Endothelial cell of umbilical vein (primary cell): ENCODE data around the gene CMTM6. TPM values are rescaled to one million over a fixed set of nuclear protein-coding genes. Genes with fewer than 3 reads are reported as not detected.

Experiments
- BruUV-seq: library from RNA; stranded (reverse); fragments of 400-500 nt; replicated peaks from 2 replicates; lab custom pipeline; 2021; lab: Mats Ljungman, UMichigan
- CTCF ChIA-PET: fragments of 300-600, 350-600 bp; sonication (Branson Sonifier 250); formaldehyde crosslinking; loops from one replicate; lab custom pipeline; 2021; ENCODE audit warnings: antibody characterized with exemption, inconsistent platforms; lab: Charles Lee
- POLR2A ChIA-PET: fragments of 300-600, 350-600 bp; sonication (Branson Sonifier 250); formaldehyde crosslinking; loops from one replicate; lab custom pipeline; 2021; ENCODE audit warnings: antibody characterized with exemption, inconsistent platforms; lab: Charles Lee
- DNase-seq: peaks from one replicate; pipeline ENCODE4 v3.0.0-alpha.2; 2011; ENCODE audit warnings: low read depth, low spot score
- FAIRE-seq: peaks from 2 replicates; lab custom pipeline; 2011; peaks lifted over from hg19 to GRCh38; lab: Jason Lieb, UNC
- H2AFZ ChIP-seq: 2 replicates; pipeline ENCODE4 v1.6.0; 2012; ENCODE audit warnings: low read depth, low read length, control low read depth, inconsistent platforms
- H3K27ac ChIP-seq: 2 replicates; pipeline ENCODE4 v1.5.1; 2011; ENCODE audit warnings: low read depth, mild to moderate bottlenecking, control low read depth, low read length, moderate library complexity; ENCODE audit not compliant: insufficient read depth
- H3K27me3 ChIP-seq, 2 experiments: 2 replicates each; pipeline versions ENCODE4 v1.6.0 to v1.6.1; 2011; ENCODE audit warnings: low read length in 2 of 2, mixed read lengths in 1 of 2; ENCODE audit not compliant: control insufficient read depth in 2 of 2, insufficient read depth in 2 of 2
- H3K36me3 ChIP-seq, 2 experiments: 2 replicates in 1 of 2; 3 replicates in 1 of 2; pipeline ENCODE4 v1.5.1; 2011; ENCODE audit warnings: low read length in 2 of 2, mild to moderate bottlenecking in 1 of 2, moderate library complexity in 1 of 2; ENCODE audit not compliant: control insufficient read depth in 2 of 2, insufficient read depth in 2 of 2; ENCODE audit errors: extremely low read depth in 1 of 2
- H3K4me1 ChIP-seq: 3 replicates; pipeline ENCODE4 v1.5.1; 2011; ENCODE audit warnings: mild to moderate bottlenecking, low read length; ENCODE audit not compliant: control insufficient read depth, insufficient read depth; ENCODE audit errors: extremely low read depth
- H3K4me2 ChIP-seq: 2 replicates; pipeline ENCODE4 v1.6.1; 2011; ENCODE audit warnings: low read length, control low read depth, mixed read lengths; ENCODE audit not compliant: insufficient read depth
- H3K4me3 ChIP-seq, 3 experiments: fragments of 200-600 bp in 1 of 3; sonication (generic), shearing (Covaris generic) in 1 of 3; replicated peaks in 1 of 3; 2 replicates each; pipeline ENCODE4 v1.5.1; 2011 to 2016; ENCODE audit warnings: control low read depth in 3 of 3, low read length in 3 of 3, mild to moderate bottlenecking in 2 of 3, inconsistent platforms in 1 of 3, low read depth in 1 of 3, moderate library complexity in 1 of 3; ENCODE audit not compliant: insufficient read depth in 1 of 3
- H3K79me2 ChIP-seq: 2 replicates; pipeline ENCODE4 v1.6.0; 2012; ENCODE audit warnings: low read length, inconsistent platforms; ENCODE audit not compliant: control insufficient read depth, insufficient read depth
- H3K9ac ChIP-seq: replicated peaks from 2 replicates; pipeline ENCODE3; 2011; ENCODE audit warnings: low read length, control low read depth; ENCODE audit not compliant: insufficient read depth; ENCODE audit errors: extremely low read depth
- H3K9me1 ChIP-seq: replicated peaks from 3 replicates; pipeline ENCODE4 v1.6.0; 2011; ENCODE audit warnings: mild to moderate bottlenecking, low read length; ENCODE audit not compliant: control insufficient read depth, insufficient read depth; ENCODE audit errors: extremely low read depth
- H3K9me3 ChIP-seq: replicated peaks from 2 replicates; pipeline ENCODE4 v1.5.1; 2012; ENCODE audit warnings: low read length, inconsistent platforms; ENCODE audit not compliant: control insufficient read depth, insufficient read depth
- H4K20me1 ChIP-seq: replicated peaks from 2 replicates; pipeline ENCODE3; 2011; ENCODE audit warnings: mild to moderate bottlenecking, low read length; ENCODE audit not compliant: control insufficient read depth, insufficient read depth; ENCODE audit errors: extremely low read depth
- EZH2 ChIP-seq: IDR thresholded peaks from 2 replicates; pipeline ENCODE4 v1.6.1; 2012; ENCODE audit warnings: borderline replicate concordance, low read depth, mild to moderate bottlenecking, moderate library complexity, low read length, inconsistent platforms; ENCODE audit not compliant: severe bottlenecking
- FOS ChIP-seq: IDR thresholded peaks from 2 replicates; pipeline ENCODE4 v1.6.1; 2011; ENCODE audit warnings: mild to moderate bottlenecking, low read length, moderate library complexity, borderline replicate concordance; ENCODE audit not compliant: insufficient read depth
- GATA2 ChIP-seq: IDR thresholded peaks from 2 replicates; pipeline ENCODE4 v1.7.0; 2011; ENCODE audit warnings: low read depth, mild to moderate bottlenecking, moderate library complexity, mixed read lengths, low read length; ENCODE audit not compliant: insufficient read length, insufficient read depth
- JUN ChIP-seq: IDR thresholded peaks from 2 replicates; pipeline ENCODE4 v1.6.1; 2011; ENCODE audit warnings: borderline replicate concordance, low read depth; ENCODE audit not compliant: insufficient read length, insufficient read depth
- MYC ChIP-seq: IDR thresholded peaks from one replicate; pipeline ENCODE4 v1.6.1; 2011; ENCODE audit warnings: mild to moderate bottlenecking, low read depth, low read length
- POLR2A ChIP-seq: IDR thresholded peaks from 2 replicates; pipeline ENCODE4 v1.6.1; 2012; ENCODE audit warnings: low read depth, mild to moderate bottlenecking, control low read depth, low read length
- POLR2AphosphoS5 ChIP-seq: IDR thresholded peaks from 2 replicates; pipeline ENCODE4 v1.6.1; 2012; ENCODE audit warnings: low read depth, mild to moderate bottlenecking, control low read depth, low read length, moderate library complexity; ENCODE audit not compliant: insufficient read depth
- dilution Hi-C: fragments of 300-500 bp; cut with MboI; formaldehyde crosslinking; loops from one replicate; pipeline ENCODE4 v1.15.0; 2019; ENCODE audit warnings: low sequenced_read_pairs; ENCODE audit not compliant: extremely low pct_ligation_motif_present
- intact Hi-C: fragments of 100-400 bp; cut with micrococcal nuclease; formaldehyde crosslinking; loops from one replicate; pipeline ENCODE4 v1.10.0; 2022
- polyA plus RNA-seq, 4 experiments: library from polyadenylated mRNA; depleted of rRNA in 3 of 4; stranded (reverse) in 3 of 4; unstranded in 1 of 4; fragments of >200 nt; gene quantifications; 2 replicates each; pipeline versions ENCODE4 v1.2.1 to v1.2.3, GENCODE V29; 2011 to 2012; ENCODE audit warnings: missing spikeins in 1 of 4
- total RNA-seq: library from RNA; stranded (reverse); gene quantifications from 2 replicates; pipeline ENCODE4 v1.2.3, GENCODE V29; 2021
- TF ChIP-seq, protein P1 (sequence below): IDR thresholded peaks from 2 replicates; pipeline ENCODE4 v1.6.1; 2011; ENCODE audit not compliant: insufficient read depth, insufficient read length
- TF ChIP-seq, protein P2 (sequence below), 2 donors: IDR thresholded peaks; 1 replicate in 1 of 2; 2 replicates in 1 of 2; pipeline ENCODE4 v1.5.1; 2011; ENCODE audit warnings: low read length in 2 of 2, mild to moderate bottlenecking in 2 of 2, moderate library complexity in 2 of 2, control low read depth in 1 of 2, inconsistent platforms in 1 of 2, low read depth in 1 of 2; ENCODE audit not compliant: insufficient read depth in 1 of 2; ENCODE audit errors: extremely low read depth in 1 of 2

Gene CMTM6
- total and polyA plus RNA-seq, 2 donors (not counting 3 experiments of a cell fraction or from before 2014, with no cell fraction given): 38.0 to 56.3 TPM

- Histone ChIP-seq H3K36me3 (peaks cover 3% of the 10 kb centered on the region in 2 experiments), H3K4me2 (no peak overlapping the region), H3K4me3 (no peak overlapping the region), H3K79me2 (no peaks in the 10 kb centered on the region), H3K27ac (no peak overlapping the region), H2AFZ (no peak overlapping the region), H3K9me1 (no peaks in the 10 kb centered on the region), H3K9ac (no peak overlapping the region), H3K9me3 (no peaks in the 10 kb centered on the region), H4K20me1 (no peaks in the 10 kb centered on the region), H3K4me1 (peaks cover 4% of the 10 kb centered on the region), H3K27me3 (no peaks in the 10 kb centered on the region)
- no peak for DNase-seq
- intact Hi-C loops: no loop called here
- BruUV-seq: no TSS peak
- FAIRE-seq: no peak
- TF ChIP-seq MYC (no peak), JUN (no peak), POLR2AphosphoS5 (no peak), FOS (no peak), EZH2 (no peak), POLR2A (no peak)
- TF ChIP-seq, protein P1, sequence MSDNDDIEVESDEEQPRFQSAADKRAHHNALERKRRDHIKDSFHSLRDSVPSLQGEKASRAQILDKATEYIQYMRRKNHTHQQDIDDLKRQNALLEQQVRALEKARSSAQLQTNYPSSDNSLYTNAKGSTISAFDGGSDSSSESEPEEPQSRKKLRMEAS: no peak
- dilution Hi-C loops: no loop called here
- CTCF ChIA-PET: interaction anchor here (1.3 to 1.5 kb wide), 3 partner anchors 12 to 110 kb away, joined by 3 to 5 read pairs (median 4); no protein-coding TSS in a partner anchor
- POLR2A ChIA-PET: no interaction called here
Observed at GRCh38 chr3:32484436-32484835, 18.2 kb downstream of the CMTM6 start.

DNA sequence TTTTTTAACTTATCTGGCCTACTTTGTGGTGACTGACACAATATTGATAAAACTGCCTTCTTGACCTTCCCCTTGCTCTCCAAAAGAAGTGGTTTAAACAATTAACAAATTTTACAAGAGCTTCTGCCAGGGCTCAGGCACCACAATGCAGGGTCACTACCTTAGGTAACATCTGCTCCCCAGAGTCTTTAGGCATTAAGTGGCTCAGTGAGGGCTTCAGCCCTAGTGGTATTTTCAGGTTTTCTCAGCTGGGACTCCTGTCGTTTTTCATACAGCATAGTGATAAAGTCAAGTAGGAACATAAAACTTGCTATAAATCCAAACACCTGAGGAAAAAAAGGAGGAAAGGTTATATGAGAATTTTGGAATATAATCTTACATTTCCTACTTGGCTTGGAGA, 18.9 kb downstream of the CMTM6 start:
- H3K27me3 ChIP-seq: no peaks in the 10 kb centered on the region

More for the DNA sequence above, 18.9 kb downstream of the CMTM6 start:
- POLR2A ChIA-PET: no interaction called here
- Histone ChIP-seq H3K27ac (no peak overlapping the region), H3K4me1 (peaks cover 4% of the 10 kb centered on the region), H3K79me2 (no peaks in the 10 kb centered on the region), H4K20me1 (no peaks in the 10 kb centered on the region), H3K9ac (no peak overlapping the region), H3K9me3 (no peaks in the 10 kb centered on the region), H2AFZ (no peak overlapping the region), H3K36me3 (peaks cover 3% of the 10 kb centered on the region in 2 experiments), H3K9me1 (no peaks in the 10 kb centered on the region), H3K4me3 (no peak overlapping the region), H3K4me2 (no peak overlapping the region)
- no TSS peak for BruUV-seq
- no peak for TF ChIP-seq MYC
- TF ChIP-seq JUN: no peak
- no peak for TF ChIP-seq EZH2
- TF ChIP-seq GATA2: no peak
- TF ChIP-seq, protein P2, sequence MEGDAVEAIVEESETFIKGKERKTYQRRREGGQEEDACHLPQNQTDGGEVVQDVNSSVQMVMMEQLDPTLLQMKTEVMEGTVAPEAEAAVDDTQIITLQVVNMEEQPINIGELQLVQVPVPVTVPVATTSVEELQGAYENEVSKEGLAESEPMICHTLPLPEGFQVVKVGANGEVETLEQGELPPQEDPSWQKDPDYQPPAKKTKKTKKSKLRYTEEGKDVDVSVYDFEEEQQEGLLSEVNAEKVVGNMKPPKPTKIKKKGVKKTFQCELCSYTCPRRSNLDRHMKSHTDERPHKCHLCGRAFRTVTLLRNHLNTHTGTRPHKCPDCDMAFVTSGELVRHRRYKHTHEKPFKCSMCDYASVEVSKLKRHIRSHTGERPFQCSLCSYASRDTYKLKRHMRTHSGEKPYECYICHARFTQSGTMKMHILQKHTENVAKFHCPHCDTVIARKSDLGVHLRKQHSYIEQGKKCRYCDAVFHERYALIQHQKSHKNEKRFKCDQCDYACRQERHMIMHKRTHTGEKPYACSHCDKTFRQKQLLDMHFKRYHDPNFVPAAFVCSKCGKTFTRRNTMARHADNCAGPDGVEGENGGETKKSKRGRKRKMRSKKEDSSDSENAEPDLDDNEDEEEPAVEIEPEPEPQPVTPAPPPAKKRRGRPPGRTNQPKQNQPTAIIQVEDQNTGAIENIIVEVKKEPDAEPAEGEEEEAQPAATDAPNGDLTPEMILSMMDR (IDR thresholded peaks at IDR 0.05; ENCODE audit: extremely low read depth in 1 of 2, insufficient read depth in 1 of 2, low read depth in 1 of 2, low read length in 2 of 2): no peak
- TF ChIP-seq POLR2AphosphoS5: no peak
- no peak for TF ChIP-seq FOS
- no peak for TF ChIP-seq POLR2A
- intact Hi-C loops (no loop called here), dilution Hi-C loops (no loop called here)
- FAIRE-seq: no peak
- CTCF ChIA-PET: interaction anchor here (0.8 to 1.2 kb wide), 3 partner anchors 9 to 107 kb away, joined by 3 to 5 read pairs (median 4); no protein-coding TSS in a partner anchor
- DNase-seq: no peak
